Mesothelial cell of epicardium (in vitro differentiated cells): ENCODE measurements around the gene DDIAS. TPM values are rescaled to one million over a fixed set of nuclear protein-coding genes. Genes with fewer than 3 reads are reported as not detected.

Experiments used
- DNase-seq, 2 experiments: peaks; one replicate each; pipeline ENCODE4 v3.0.0; 2021; ENCODE audit warnings: low spot score in 2 of 2; ENCODE audit not compliant: unreplicated experiment in 2 of 2
- H3K27ac Mint-ChIP-seq: 2 replicates; pipeline ENCODE4 v1.8.0; 2021; ENCODE audit warnings: mixed read lengths
- H3K27me3 Mint-ChIP-seq: 2 replicates; pipeline ENCODE4 v1.8.0; 2021; ENCODE audit warnings: low read depth, mixed read lengths
- H3K36me3 Mint-ChIP-seq: 2 replicates; pipeline ENCODE4 v1.8.0; 2021; ENCODE audit warnings: mixed read lengths
- H3K4me1 Mint-ChIP-seq: 2 replicates; pipeline ENCODE4 v1.8.0; 2021; ENCODE audit warnings: mixed read lengths
- H3K4me3 Mint-ChIP-seq: 2 replicates; pipeline ENCODE4 v1.8.0; 2021; ENCODE audit warnings: mild to moderate bottlenecking, moderate library complexity, mixed read lengths
- H3K9me3 Mint-ChIP-seq: 2 replicates; pipeline ENCODE4 v1.8.0; 2021; ENCODE audit warnings: mixed read lengths
- total RNA-seq: library from RNA; stranded (reverse); gene quantifications from 3 replicates; pipeline ENCODE4 v1.2.1, GENCODE V29; 2021
- TF ChIP-seq, protein P1 (sequence below): fragments of 200-600 bp; sonication (generic); IDR thresholded peaks from one replicate; pipeline ENCODE4 v1.5.0; 2021; ENCODE audit warnings: antibody characterized with exemption; ENCODE audit not compliant: unreplicated experiment

Gene DDIAS
- total RNA-seq, 1 donor from 2014 or later = 5.6 TPM

DNA sequence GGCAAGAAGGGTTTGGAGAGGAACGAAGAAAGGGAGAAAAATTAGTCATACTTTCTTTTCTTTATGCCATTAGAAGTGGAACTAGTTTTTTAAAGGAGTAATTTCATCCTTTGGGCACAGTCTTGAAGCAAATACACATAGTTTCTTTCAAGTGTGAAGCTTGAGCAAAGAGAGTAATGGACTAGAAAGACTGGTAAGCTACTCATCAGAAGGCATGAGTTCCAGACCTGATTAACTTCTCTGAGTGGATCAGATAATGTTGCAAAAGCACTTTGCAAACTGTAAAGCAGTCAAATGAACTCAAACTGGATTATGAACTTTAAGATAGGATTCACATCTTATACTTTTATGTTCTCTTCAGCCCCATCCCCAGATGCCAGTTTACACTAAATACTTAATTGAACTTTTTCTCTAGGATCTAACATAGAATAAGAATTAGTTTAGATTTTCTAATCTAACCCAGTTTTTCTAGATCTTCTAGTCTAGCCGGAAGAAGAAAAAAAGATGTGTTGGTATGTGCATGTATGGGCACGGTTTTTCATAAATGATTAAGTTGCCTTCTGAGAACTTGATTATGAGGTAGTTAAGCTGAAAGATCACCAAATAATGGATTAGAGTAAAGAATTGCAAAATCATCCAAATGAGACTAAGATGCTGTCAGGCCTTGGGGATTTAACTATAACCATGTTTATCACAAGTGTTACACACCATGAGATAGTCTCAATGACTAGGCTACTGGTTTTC is 2.5 kb downstream of the DDIAS start:
- no peak overlapping the region for H3K4me3 Mint-ChIP-seq
- DNase-seq = no peak
- H3K36me3 Mint-ChIP-seq = no peaks in the 10 kb centered on the region
- H3K27me3 Mint-ChIP-seq = no peaks in the 10 kb centered on the region
- H3K4me1 Mint-ChIP-seq = peaks cover 28% of the 10 kb centered on the region
- no peaks in the 10 kb centered on the region for H3K9me3 Mint-ChIP-seq
- TF ChIP-seq, protein P1, sequence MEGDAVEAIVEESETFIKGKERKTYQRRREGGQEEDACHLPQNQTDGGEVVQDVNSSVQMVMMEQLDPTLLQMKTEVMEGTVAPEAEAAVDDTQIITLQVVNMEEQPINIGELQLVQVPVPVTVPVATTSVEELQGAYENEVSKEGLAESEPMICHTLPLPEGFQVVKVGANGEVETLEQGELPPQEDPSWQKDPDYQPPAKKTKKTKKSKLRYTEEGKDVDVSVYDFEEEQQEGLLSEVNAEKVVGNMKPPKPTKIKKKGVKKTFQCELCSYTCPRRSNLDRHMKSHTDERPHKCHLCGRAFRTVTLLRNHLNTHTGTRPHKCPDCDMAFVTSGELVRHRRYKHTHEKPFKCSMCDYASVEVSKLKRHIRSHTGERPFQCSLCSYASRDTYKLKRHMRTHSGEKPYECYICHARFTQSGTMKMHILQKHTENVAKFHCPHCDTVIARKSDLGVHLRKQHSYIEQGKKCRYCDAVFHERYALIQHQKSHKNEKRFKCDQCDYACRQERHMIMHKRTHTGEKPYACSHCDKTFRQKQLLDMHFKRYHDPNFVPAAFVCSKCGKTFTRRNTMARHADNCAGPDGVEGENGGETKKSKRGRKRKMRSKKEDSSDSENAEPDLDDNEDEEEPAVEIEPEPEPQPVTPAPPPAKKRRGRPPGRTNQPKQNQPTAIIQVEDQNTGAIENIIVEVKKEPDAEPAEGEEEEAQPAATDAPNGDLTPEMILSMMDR = no peak
- no peak overlapping the region for H3K27ac Mint-ChIP-seq

DNA sequence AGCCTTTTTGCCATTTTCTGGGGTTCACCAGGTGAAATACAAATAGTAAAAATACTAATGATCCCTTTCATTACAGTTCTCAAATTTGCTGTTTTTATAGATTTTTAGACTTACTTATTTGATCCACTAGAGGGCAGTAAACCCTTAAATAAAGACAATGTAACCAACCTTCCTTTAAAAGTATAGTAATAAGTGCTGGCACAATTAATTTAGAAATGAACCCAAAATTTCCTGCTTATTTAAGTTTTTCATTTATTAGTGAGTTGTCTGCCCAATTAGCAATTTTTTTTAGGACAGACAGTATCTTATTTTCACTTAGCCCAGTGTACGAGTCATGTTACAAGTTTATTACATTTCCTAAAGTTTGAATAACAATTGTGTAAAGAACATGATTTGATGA is 4.7 kb downstream of the DDIAS start:
- H3K36me3 Mint-ChIP-seq = peaks cover under 1% of the 10 kb centered on the region
- H3K27ac Mint-ChIP-seq = no peak overlapping the region
- no peaks in the 10 kb centered on the region for H3K27me3 Mint-ChIP-seq
- no peak for DNase-seq
- H3K4me1 Mint-ChIP-seq = peaks cover 21% of the 10 kb centered on the region
- H3K9me3 Mint-ChIP-seq = peaks cover 3% of the 10 kb centered on the region
- no peak overlapping the region for H3K4me3 Mint-ChIP-seq
- TF ChIP-seq, protein P1 = peak; percentile 75

DNA sequence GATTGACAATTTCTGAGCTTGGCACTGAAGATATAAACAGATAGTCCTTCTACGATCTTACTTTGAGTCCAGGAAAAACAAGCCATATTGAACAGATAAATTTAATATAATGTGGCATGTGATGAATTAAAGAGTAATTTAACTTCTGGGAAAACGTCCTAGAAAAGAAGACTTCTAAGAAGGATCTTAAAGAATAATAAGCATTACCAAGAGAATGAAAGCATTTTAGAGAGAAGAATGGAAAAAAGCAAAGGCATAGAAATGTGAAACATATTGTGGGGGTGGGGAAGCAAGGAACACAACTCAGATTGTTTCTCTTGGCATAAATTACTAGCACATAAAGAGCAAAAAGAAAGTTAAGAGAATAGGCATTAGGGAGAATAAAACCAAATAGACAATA is 5.4 kb downstream of the DDIAS start:
- Mint-ChIP-seq H3K27ac (no peak overlapping the region), H3K4me3 (no peak overlapping the region), H3K27me3 (no peaks in the 10 kb centered on the region), H3K9me3 (peaks cover 10% of the 10 kb centered on the region), H3K36me3 (peaks cover 7% of the 10 kb centered on the region), H3K4me1 (peaks cover 19% of the 10 kb centered on the region)
- TF ChIP-seq, protein P1 = no peak
- DNase-seq = no peak

DNA sequence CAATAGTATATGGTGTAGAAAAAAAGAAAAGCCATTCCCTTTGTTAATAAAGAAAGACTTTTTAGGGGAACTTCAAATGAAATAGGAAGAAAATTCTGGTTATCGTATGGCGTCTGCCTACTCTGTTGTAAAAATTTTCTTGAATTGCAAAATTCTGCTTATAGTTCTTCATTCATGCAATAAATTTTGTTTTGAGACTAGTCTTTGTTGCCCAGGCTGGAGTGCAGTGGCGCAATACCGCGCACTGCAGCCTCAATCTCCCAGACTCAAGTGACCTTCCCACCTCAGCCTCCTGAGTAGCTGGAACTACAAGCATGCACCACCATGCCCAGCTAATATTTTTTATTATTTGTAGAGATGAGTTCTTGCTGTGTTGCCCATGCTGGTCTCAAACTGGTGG is 5.8 kb downstream of the DDIAS start:
- H3K27ac Mint-ChIP-seq = no peak overlapping the region
- H3K9me3 Mint-ChIP-seq = peaks cover 12% of the 10 kb centered on the region
- H3K4me1 Mint-ChIP-seq = peaks cover 14% of the 10 kb centered on the region
- no peak for DNase-seq
- no peak overlapping the region for H3K4me3 Mint-ChIP-seq
- H3K27me3 Mint-ChIP-seq = no peaks in the 10 kb centered on the region
- peaks cover 10% of the 10 kb centered on the region for H3K36me3 Mint-ChIP-seq
- TF ChIP-seq, protein P1 = no peak

DNA sequence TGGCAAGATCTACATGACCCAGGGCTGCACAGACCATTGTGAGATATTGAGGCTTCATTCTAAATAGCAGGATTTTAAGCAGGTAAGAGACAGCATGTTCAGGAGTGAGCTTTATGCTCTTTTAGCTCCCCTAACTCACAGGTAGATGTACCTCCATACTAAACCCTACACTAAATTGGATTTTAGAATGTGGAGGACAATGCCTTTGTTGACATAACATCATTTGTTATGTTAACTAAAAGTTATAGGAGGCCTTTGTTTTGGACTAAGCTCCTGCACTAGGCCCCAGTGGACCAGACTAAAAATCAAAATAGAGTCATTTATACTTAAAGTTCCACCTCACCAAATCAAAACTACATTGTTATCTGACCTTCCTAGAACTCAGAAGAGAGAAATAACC is 6.8 kb downstream of the DDIAS start:
- Mint-ChIP-seq H3K4me1 (peaks cover 10% of the 10 kb centered on the region), H3K27me3 (no peaks in the 10 kb centered on the region), H3K36me3 (peaks cover 15% of the 10 kb centered on the region), H3K4me3 (no peak overlapping the region), H3K27ac (peak overlapping the region; percentile 76), H3K9me3 (peaks cover 17% of the 10 kb centered on the region)
- DNase-seq = no peak
- TF ChIP-seq, protein P1 = no peak
